HEK293 (cell line): ENCODE data around the gene ADI1.

Experiments
- KLF9 ChIP-seq: fragments of 450-650 bp; formaldehyde crosslinking; IDR thresholded peaks from 2 replicates; pipeline ENCODE4 v1.5.1; 2016; ENCODE audit warnings: missing biosample characterization, missing genetic modification characterization, low read depth
- SALL2 ChIP-seq: fragments of 450-650 bp; formaldehyde crosslinking; IDR thresholded peaks from 2 replicates; pipeline ENCODE4 v1.5.0; 2017; ENCODE audit warnings: missing biosample characterization, mild to moderate bottlenecking, missing genetic modification characterization, borderline replicate concordance
- ZBTB7A ChIP-seq: fragments of 450-650 bp; formaldehyde crosslinking; IDR thresholded peaks from 2 replicates; pipeline ENCODE4 v1.5.1; 2016; ENCODE audit warnings: low read depth, missing biosample characterization, missing genetic modification characterization
- ZFP69B ChIP-seq: fragments of 450-650 bp; formaldehyde crosslinking; IDR thresholded peaks from 2 replicates; pipeline ENCODE4 v1.5.1; 2016; ENCODE audit warnings: missing biosample characterization, missing genetic modification characterization
- ZNF112 ChIP-seq: fragments of 450-650 bp; formaldehyde crosslinking; IDR thresholded peaks from 2 replicates; pipeline ENCODE4 v1.5.0; 2017; ENCODE audit warnings: missing biosample characterization, missing genetic modification characterization
- ZNF184 ChIP-seq: fragments of 450-650 bp; IDR thresholded peaks from 2 replicates; pipeline ENCODE4 v1.5.1; 2018; ENCODE audit warnings: missing biosample characterization, mild to moderate bottlenecking, missing genetic modification characterization
- ZNF274 ChIP-seq, 2 experiments: fragments of 200-500 bp in 1 of 2; fragments of 450-650 bp in 1 of 2; sonication (Bioruptor generic) in 1 of 2; formaldehyde crosslinking in 1 of 2; IDR thresholded peaks; 2 replicates each; pipeline versions ENCODE4 v1.5.1 to v1.6.1; 2014 to 2016; ENCODE audit warnings: borderline replicate concordance in 1 of 2, inconsistent platforms in 1 of 2, low read length in 1 of 2, missing biosample characterization in 1 of 2, missing genetic modification characterization in 1 of 2
- ZNF350 ChIP-seq: fragments of 450-650 bp; formaldehyde crosslinking; IDR thresholded peaks from 2 replicates; pipeline ENCODE4 v1.5.0; 2017; ENCODE audit warnings: missing biosample characterization, mild to moderate bottlenecking, missing genetic modification characterization
- ZNF530 ChIP-seq: fragments of 450-650 bp; formaldehyde crosslinking; IDR thresholded peaks from 2 replicates; pipeline ENCODE4 v1.5.1; 2016; ENCODE audit warnings: low read depth, missing biosample characterization, missing genetic modification characterization
- ZNF830 ChIP-seq: fragments of 450-650 bp; IDR thresholded peaks from 2 replicates; pipeline ENCODE4 v1.5.0; 2018; ENCODE audit warnings: missing biosample characterization, missing genetic modification characterization, low read depth, mild to moderate bottlenecking, moderate library complexity
- TF ChIP-seq, protein P1 (sequence below): fragments of 450-650 bp; formaldehyde crosslinking; IDR thresholded peaks from 2 replicates; pipeline ENCODE4 v1.5.1; 2016; ENCODE audit warnings: missing biosample characterization, missing genetic modification characterization
- TF ChIP-seq, protein P2 (sequence below): fragments of 450-650 bp; formaldehyde crosslinking; IDR thresholded peaks from 2 replicates; pipeline ENCODE4 v1.5.1; 2016; ENCODE audit warnings: missing biosample characterization, missing genetic modification characterization
- TF ChIP-seq, protein P3 (sequence below): fragments of 450-650 bp; formaldehyde crosslinking; IDR thresholded peaks from 2 replicates; pipeline ENCODE4 v1.5.1; 2016; ENCODE audit warnings: missing biosample characterization, missing genetic modification characterization

DNA sequence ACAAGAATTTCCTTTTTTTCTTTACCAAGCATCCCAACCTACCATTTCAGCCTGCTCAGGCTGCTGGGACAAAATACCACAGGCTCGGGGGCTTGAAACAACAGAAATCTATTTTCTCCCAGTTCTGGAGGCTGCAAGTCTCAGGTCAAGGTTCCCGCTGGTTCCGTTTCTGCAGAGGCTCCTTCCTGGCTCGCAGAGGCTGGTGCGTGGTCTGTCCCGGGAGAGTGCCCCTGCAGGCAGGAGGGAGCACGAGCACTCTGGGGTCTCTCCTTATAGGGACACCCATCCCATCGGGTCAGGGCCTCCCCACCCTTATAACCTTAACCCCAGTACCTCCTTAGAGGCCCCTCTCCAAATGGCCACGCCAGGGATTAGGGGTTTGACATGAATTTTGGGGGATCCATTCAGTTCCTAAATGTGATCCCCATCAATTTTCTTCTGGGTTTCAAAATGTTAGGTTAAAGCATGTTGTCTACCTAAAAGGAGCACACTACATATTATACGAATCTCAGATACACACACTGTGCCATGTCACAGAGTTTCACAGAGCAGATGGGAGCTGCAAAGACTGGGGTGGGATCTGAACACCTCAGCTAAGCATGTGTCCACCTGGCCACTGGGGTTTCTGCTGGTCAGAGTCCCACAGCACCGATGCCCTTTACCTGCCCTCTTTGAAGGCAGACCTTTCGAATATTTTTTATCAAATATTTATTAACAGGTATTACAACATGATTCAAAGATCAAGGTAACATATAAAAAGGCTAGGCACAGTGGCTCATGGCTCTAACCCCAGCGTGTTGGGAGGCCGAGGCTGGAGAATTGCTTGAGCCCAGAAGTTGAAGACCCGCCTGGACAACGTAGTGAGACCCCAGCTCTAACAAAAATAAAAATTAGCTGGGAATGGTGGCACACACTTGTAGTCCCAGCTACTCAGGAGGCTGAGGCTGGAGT is 17.6 kb upstream of the ADI1 start:
- TF ChIP-seq, protein P1, sequence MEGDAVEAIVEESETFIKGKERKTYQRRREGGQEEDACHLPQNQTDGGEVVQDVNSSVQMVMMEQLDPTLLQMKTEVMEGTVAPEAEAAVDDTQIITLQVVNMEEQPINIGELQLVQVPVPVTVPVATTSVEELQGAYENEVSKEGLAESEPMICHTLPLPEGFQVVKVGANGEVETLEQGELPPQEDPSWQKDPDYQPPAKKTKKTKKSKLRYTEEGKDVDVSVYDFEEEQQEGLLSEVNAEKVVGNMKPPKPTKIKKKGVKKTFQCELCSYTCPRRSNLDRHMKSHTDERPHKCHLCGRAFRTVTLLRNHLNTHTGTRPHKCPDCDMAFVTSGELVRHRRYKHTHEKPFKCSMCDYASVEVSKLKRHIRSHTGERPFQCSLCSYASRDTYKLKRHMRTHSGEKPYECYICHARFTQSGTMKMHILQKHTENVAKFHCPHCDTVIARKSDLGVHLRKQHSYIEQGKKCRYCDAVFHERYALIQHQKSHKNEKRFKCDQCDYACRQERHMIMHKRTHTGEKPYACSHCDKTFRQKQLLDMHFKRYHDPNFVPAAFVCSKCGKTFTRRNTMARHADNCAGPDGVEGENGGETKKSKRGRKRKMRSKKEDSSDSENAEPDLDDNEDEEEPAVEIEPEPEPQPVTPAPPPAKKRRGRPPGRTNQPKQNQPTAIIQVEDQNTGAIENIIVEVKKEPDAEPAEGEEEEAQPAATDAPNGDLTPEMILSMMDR (tag by site-specific recombination) = 0 out of 2 replicates have a peak, but pooled peaks have one; percentile 18
- TF ChIP-seq ZNF112 (tag by site-specific recombination) (no peak), ZBTB7A (no peak), SALL2 (tag by site-specific recombination) (no peak), ZNF350 (tag by site-specific recombination) (no peak), KLF9 (tag by site-specific recombination) (no peak), ZNF530 (no peak), ZNF830 (no peak), ZFP69B (tag by site-specific recombination) (no peak), ZNF274 (IDR thresholded peaks at IDR 0.05; ENCODE audit: low read length) (no peak), ZNF274 (tag by site-specific recombination; IDR thresholded peaks at IDR 0.05; ENCODE audit: borderline replicate concordance) (no peak), ZNF184 (tag by site-specific recombination) (no peak)
- TF ChIP-seq, protein P2, sequence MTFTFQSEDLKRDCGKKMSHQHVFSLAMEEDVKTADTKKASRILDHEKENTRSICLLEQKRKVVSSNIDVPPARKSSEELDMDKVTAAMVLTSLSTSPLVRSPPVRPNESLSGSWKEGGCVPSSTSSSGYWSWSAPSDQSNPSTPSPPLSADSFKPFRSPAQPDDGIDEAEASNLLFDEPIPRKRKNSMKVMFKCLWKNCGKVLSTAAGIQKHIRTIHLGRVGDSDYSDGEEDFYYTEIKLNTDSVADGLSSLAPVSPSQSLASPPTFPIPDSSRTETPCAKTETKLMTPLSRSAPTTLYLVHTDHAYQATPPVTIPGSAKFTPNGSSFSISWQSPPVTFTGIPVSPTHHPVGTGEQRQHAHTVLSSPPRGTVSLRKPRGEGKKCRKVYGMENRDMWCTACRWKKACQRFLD (tag by site-specific recombination) = no peak
- TF ChIP-seq, protein P3, sequence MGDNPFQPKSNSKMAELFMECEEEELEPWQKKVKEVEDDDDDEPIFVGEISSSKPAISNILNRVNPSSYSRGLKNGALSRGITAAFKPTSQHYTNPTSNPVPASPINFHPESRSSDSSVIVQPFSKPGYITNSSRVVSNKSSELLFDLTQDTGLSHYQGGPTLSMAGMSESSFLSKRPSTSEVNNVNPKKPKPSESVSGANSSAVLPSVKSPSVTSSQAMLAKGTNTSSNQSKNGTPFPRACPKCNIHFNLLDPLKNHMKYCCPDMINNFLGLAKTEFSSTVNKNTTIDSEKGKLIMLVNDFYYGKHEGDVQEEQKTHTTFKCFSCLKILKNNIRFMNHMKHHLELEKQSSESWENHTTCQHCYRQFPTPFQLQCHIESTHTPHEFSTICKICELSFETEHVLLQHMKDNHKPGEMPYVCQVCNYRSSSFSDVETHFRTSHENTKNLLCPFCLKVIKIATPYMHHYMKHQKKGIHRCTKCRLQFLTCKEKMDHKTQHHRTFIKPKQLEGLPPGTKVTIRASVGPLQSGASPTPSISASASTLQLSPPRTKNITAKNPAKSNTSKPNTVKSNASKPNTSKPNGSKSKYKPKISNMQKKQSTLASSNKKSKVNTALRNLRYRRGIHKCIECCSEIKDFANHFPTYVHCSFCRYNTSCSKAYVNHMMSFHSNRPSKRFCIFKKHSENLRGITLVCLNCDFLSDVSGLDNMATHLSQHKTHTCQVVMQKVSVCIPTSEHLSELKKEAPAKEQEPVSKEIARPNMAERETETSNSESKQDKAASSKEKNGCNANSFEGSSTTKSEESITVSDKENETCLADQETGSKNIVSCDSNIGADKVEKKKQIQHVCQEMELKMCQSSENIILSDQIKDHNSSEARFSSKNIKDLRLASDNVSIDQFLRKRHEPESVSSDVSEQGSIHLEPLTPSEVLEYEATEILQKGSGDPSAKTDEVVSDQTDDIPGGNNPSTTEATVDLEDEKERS (tag by site-specific recombination) = no peak
